ENCODE results near the gene IRAK2. TPM values are rescaled to one million over a fixed set of nuclear protein-coding genes. Genes with fewer than 3 reads are reported as not detected.

The IRAK2 gene
- total and polyA plus RNA-seq, 2 of the 8 experiments (the other 6 are each of a cell fraction or from before 2014, with no cell fraction given): 1.5 TPM

GRCh38 chr3:10226293-10226692 is 61.6 kb downstream of the IRAK2 start:
- Histone ChIP-seq H3K36me3 (ENCODE audit: control insufficient read depth in 2 of 4, insufficient read depth in 4 of 4, low read length in 3 of 4) (no peaks in the 10 kb centered on the region), H2BK15ac (ENCODE audit: low read length) (no peak overlapping the region), H3K23ac (ENCODE audit: insufficient read length) (no peak overlapping the region), H3K4ac (replicated peaks; ENCODE audit: insufficient read length, low read depth, low read length) (no peak overlapping the region), H3K23me2 (ENCODE audit: low read depth, low read length) (peaks cover 3% of the 10 kb centered on the region; the same call in 1 of the 2 replicates), H4K8ac (ENCODE audit: extremely low read depth, insufficient read depth, low read length) (no peak overlapping the region), H3K18ac (ENCODE audit: extremely low read depth, low read length) (peak overlapping the region; percentile 11), H3K27ac (ENCODE audit: low read depth, low read length) (peak overlapping the region; percentile 86), H2AK5ac (ENCODE audit: low read depth, low read length) (no peak overlapping the region), H2BK20ac (ENCODE audit: low read length) (no peak overlapping the region), H4K5ac (ENCODE audit: insufficient read length, low read depth, low read length) (peak overlapping the region; percentile 27), H3K14ac (ENCODE audit: insufficient read length) (no peak overlapping the region), H2BK120ac (replicated peaks; ENCODE audit: low read depth, low read length) (no peak overlapping the region), H3K4me3 (ENCODE audit: extremely low read depth in 1 of 4, insufficient read depth in 2 of 4, low read depth in 3 of 4, low read length in 4 of 4) (peak overlapping the region in 3 of 4 experiments; percentile 11 to 50 (median 29); a peak in 4 of 8 replicates), H3K4me1 (replicated peaks in 1 of 4; ENCODE audit: control insufficient read depth in 3 of 4, insufficient read depth in 4 of 4, low read length in 3 of 4) (peaks cover 2 to 15% (median 8%) of the 10 kb centered on the region in 4 experiments), H3K56ac (replicated peaks; ENCODE audit: insufficient read length, low read depth, low read length) (no peak overlapping the region), H3K4me2 (ENCODE audit: insufficient read depth in 1 of 2, low read depth in 2 of 2, low read length in 2 of 2) (peak overlapping the region; percentile 46 to 74; a peak in 3 of 4 replicates), H3K79me1 (ENCODE audit: low read depth, low read length) (no peaks in the 10 kb centered on the region), H4K20me1 (replicated peaks in 1 of 2; ENCODE audit: control insufficient read depth in 1 of 2, insufficient read depth in 2 of 2, low read length in 2 of 2) (no peaks in the 10 kb centered on the region), H2BK12ac (ENCODE audit: low read depth, low read length) (no peak overlapping the region), H2BK5ac (ENCODE audit: low read depth, low read length) (peak overlapping the region; percentile 76; the same call in 1 of the 2 replicates), H3K27me3 (replicated peaks in 1 of 4; ENCODE audit: control insufficient read depth in 3 of 4, extremely low read depth in 1 of 4, insufficient read depth in 3 of 4, low read length in 3 of 4) (no peaks in the 10 kb centered on the region), H3K9me3 (ENCODE audit: insufficient read depth in 2 of 2, low read depth in 1 of 2, low read length in 1 of 2) (no peaks in the 10 kb centered on the region), H4K91ac (replicated peaks; ENCODE audit: insufficient read length, low read length) (no peak overlapping the region), H2AFZ (ENCODE audit: low read length) (no peak overlapping the region), H3K9ac (replicated peaks in 1 of 4; ENCODE audit: extremely low read depth in 1 of 4, low read depth in 3 of 4, low read length in 3 of 4) (peak overlapping the region in 3 of 4 experiments; percentile 6 to 56 (median 55); a peak in 3 of 7 replicates), H3K79me2 (ENCODE audit: control insufficient read depth in 1 of 2, insufficient read depth in 2 of 2, low read length in 2 of 2) (no peaks in the 10 kb centered on the region)
- CTCF ChIA-PET (ENCODE audit: partially characterized antibody): interaction anchor here (0.9 to 1.7 kb wide), 5 partner anchors 9 to 116 kb away, joined by 3 to 5 read pairs (median 5); no protein-coding TSS in a partner anchor
- 5% methylated on average over 10 of the region's 10 CpGs; no CpG with 5 or more reads in 1 of the 2 experiments for WGBS, 2 experiments (ENCODE audit: extremely low coverage in 1 of 2, insufficient coverage in 1 of 2, insufficient read length in 1 of 2, insufficient replicate concordance in 2 of 2, low coverage in 1 of 2, low lambda C conversion rate in 2 of 2, missing lambda C conversion rate in 1 of 2)
- DNase-seq (ENCODE audit: low read depth in 1 of 2, low spot score in 2 of 2) (peak; percentile 66 to 83), FAIRE-seq (peak; percentile 90)
- POLR2A ChIA-PET (ENCODE audit: partially characterized antibody): interaction anchor here (0.6 to 1.4 kb wide), 6 partner anchors 22 to 1107 kb away, joined by 3 to 14 read pairs (median 4); partner anchors contain the start of genes TATDN2 and VHL
- no peak for TF ChIP-seq RFX5 (IDR thresholded peaks at IDR 0.05; ENCODE audit: borderline replicate concordance, low read depth, low read length)
- TF ChIP-seq TAF1 (IDR thresholded peaks at IDR 0.05; ENCODE audit: low read depth, low read length): peak; percentile 40; the same call in 1 of the 2 replicates
- no peak; the same call in 1 of the 2 replicates for TF ChIP-seq ATF2 (IDR thresholded peaks at IDR 0.05; ENCODE audit: low read length)
- TF ChIP-seq JUN (IDR thresholded peaks at IDR 0.05; ENCODE audit: low read depth, low read length): no peak
- TF ChIP-seq BACH1 (IDR thresholded peaks at IDR 0.05; ENCODE audit: low read length): no peak
- TF ChIP-seq MAFK (IDR thresholded peaks at IDR 0.05; ENCODE audit: low read depth, low read length): no peak
- TF ChIP-seq HDAC6 (IDR thresholded peaks at IDR 0.05; ENCODE audit: low read depth, low read length): no peak
- TF ChIP-seq KDM4A (IDR thresholded peaks at IDR 0.05; ENCODE audit: low read depth, low read length, severe bottlenecking): no peak
- TF ChIP-seq CREB1 (IDR thresholded peaks at IDR 0.05): no peak
- TF ChIP-seq SIN3A (conservative IDR thresholded peaks at IDR 0.05 in 1 of 2, IDR thresholded peaks at IDR 0.05 in 1 of 2; ENCODE audit: low read depth in 1 of 2, low read length in 2 of 2): no peak
- peak; percentile 39; the same call in 1 of the 2 replicates for TF ChIP-seq TCF12 (IDR thresholded peaks at IDR 0.05; ENCODE audit: low read depth, low read length)
- 0 out of 2 replicates have a peak, but pooled peaks have one; percentile 35 for TF ChIP-seq TBP (IDR thresholded peaks at IDR 0.05; ENCODE audit: low read depth, low read length)

All from H1 (cell line).